ENCODE measurements around the gene JAZF1. TPM values are rescaled to one million over a fixed set of nuclear protein-coding genes. Genes with fewer than 3 reads are reported as not detected.

Gene JAZF1
- total RNA-seq, 4 donors from 2014 or later, result 4.7 to 8.1 (median 5.7) TPM

- DNase-seq (ENCODE audit: low spot score in 2 of 2), result no peak
- H3K4me3 ChIP-seq (ENCODE audit: low read depth, poor library complexity, severe bottlenecking), result no peak overlapping the region
- WGBS, 2 donors, result 62 to 71% methylated on average over 5 of the region's 5 CpGs
- no peak for TF ChIP-seq POLR2A (IDR thresholded peaks at IDR 0.05)
- TF ChIP-seq, protein P1, sequence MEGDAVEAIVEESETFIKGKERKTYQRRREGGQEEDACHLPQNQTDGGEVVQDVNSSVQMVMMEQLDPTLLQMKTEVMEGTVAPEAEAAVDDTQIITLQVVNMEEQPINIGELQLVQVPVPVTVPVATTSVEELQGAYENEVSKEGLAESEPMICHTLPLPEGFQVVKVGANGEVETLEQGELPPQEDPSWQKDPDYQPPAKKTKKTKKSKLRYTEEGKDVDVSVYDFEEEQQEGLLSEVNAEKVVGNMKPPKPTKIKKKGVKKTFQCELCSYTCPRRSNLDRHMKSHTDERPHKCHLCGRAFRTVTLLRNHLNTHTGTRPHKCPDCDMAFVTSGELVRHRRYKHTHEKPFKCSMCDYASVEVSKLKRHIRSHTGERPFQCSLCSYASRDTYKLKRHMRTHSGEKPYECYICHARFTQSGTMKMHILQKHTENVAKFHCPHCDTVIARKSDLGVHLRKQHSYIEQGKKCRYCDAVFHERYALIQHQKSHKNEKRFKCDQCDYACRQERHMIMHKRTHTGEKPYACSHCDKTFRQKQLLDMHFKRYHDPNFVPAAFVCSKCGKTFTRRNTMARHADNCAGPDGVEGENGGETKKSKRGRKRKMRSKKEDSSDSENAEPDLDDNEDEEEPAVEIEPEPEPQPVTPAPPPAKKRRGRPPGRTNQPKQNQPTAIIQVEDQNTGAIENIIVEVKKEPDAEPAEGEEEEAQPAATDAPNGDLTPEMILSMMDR (IDR thresholded peaks at IDR 0.05), result no peak
- intact Hi-C loops (cut with DNase I; ENCODE audit: low total_unique reads), result no loop called here
Measured at GRCh38 chr7:27961255-27961654, 219.3 kb downstream of the JAZF1 start.

- DNase-seq (ENCODE audit: low spot score in 2 of 2), result no peak
- TF ChIP-seq POLR2A (IDR thresholded peaks at IDR 0.05), result no peak
- TF ChIP-seq, protein P1 (IDR thresholded peaks at IDR 0.05), result no peak
- intact Hi-C loops (cut with DNase I; ENCODE audit: low total_unique reads), result no loop called here
- H3K4me3 ChIP-seq (ENCODE audit: low read depth, poor library complexity, severe bottlenecking), result no peak overlapping the region
- WGBS, 2 donors, result 93 to 95% methylated on average over 1 of the region's 1 CpG
Measured at GRCh38 chr7:27960415-27960814, 220.2 kb downstream of the JAZF1 start.

GRCh38 chr7:27958933-27959548 is 221.6 kb downstream of the JAZF1 start:
- no peak for DNase-seq (ENCODE audit: low spot score in 2 of 2)
- TF ChIP-seq POLR2A (IDR thresholded peaks at IDR 0.05), result no peak
- TF ChIP-seq, protein P1 (IDR thresholded peaks at IDR 0.05), result no peak
- intact Hi-C loops (cut with DNase I; ENCODE audit: low total_unique reads), result no loop called here
- no peak overlapping the region for H3K4me3 ChIP-seq (ENCODE audit: low read depth, poor library complexity, severe bottlenecking)

GRCh38 chr7:27955596-27955995 is 225.0 kb downstream of the JAZF1 start:
- 72 to 77% methylated on average over 2 of the region's 2 CpGs for whole genome bisulfite sequencing, 2 donors
- intact Hi-C loops (cut with DNase I; ENCODE audit: low total_unique reads), result no loop called here

DNA sequence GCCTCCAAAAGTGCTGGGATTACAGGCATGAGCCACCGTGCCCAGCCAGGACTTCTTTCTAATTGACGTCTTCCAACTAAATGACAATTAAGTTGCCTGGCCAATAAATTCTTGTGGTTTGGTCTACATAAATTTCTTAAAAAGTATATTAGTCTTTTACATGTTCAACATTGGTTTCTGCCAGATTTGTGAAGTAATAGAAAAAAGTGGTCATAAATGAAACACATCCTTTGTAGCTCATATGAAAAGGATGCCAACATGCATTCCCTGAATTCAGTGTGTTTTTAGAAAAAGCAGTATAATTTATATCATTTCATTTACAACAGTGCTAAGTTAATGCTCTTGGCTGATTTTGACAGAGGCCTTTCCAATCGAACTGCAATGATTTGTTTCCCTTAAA is 225.6 kb downstream of the JAZF1 start:
- DNase-seq (ENCODE audit: low spot score in 2 of 2), result no peak
- intact Hi-C loops (cut with DNase I; ENCODE audit: low total_unique reads), result no loop called here
- TF ChIP-seq, protein P1 (IDR thresholded peaks at IDR 0.05), result no peak
- no peak for TF ChIP-seq POLR2A (IDR thresholded peaks at IDR 0.05)
- H3K4me3 ChIP-seq (ENCODE audit: low read depth, poor library complexity, severe bottlenecking), result no peak overlapping the region
- 63 to 79% methylated on average over 3 of the region's 3 CpGs for WGBS, 2 donors

More at GRCh38 chr7:27955596-27955995, 225.0 kb downstream of the JAZF1 start:
- no peak overlapping the region for H3K4me3 ChIP-seq (ENCODE audit: low read depth, poor library complexity, severe bottlenecking)
- DNase-seq (ENCODE audit: low spot score in 2 of 2), result no peak
- TF ChIP-seq, protein P1 (IDR thresholded peaks at IDR 0.05), result no peak
- no peak for TF ChIP-seq POLR2A (IDR thresholded peaks at IDR 0.05)

DNA sequence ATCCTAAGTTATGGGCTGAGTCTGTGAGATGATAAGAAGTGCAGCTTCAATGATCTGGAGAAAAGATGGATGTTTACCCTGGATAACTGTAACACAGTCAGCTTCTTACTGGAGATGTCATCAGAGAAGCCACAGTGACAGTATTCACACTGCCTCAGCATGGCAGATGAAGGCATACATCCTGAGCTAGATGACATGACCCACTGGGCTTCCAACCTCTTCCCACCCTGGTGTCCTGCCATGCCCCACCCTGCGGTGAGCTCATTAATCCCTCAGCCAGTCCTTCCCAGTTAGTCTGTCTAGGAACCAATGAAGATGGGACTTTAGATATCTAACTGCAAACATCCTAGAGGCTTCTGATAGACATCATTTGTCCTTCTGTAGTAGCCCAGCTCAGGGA is 226.8 kb downstream of the JAZF1 start:
- intact Hi-C loops (cut with DNase I; ENCODE audit: low total_unique reads), result no loop called here
- WGBS, 2 donors, result 91 to 100% methylated on average over 1 of the region's 1 CpG
- no peak for DNase-seq (ENCODE audit: low spot score in 2 of 2)
- H3K4me3 ChIP-seq (ENCODE audit: low read depth, poor library complexity, severe bottlenecking), result no peak overlapping the region
- TF ChIP-seq, protein P1 (IDR thresholded peaks at IDR 0.05), result no peak
